ENCODE measurements around the gene SLC12A8.

The SLC12A8 gene

GRCh38 chr3:125212509-125213363, at the start of gene SLC12A8:
SLC12A8 (minus strand) TSS chr3:125212748; CDS start chr3:125211349, 1,399 bp downstream.
- no peak for DNase-seq (ENCODE audit: low spot score)

GRCh38 chr3:125262161-125262560, 49.6 kb upstream of the SLC12A8 start:
- DNase-seq (ENCODE audit: low spot score) = no peak

- no peak for DNase-seq (ENCODE audit: low spot score)
Observed at GRCh38 chr3:125261031-125261430, 48.5 kb upstream of the SLC12A8 start.

GRCh38 chr3:125260158-125260557, 47.6 kb upstream of the SLC12A8 start:
- DNase-seq (ENCODE audit: low spot score) = no peak

GRCh38 chr3:125257536-125257935, 45.0 kb upstream of the SLC12A8 start:
- no peak for DNase-seq (ENCODE audit: low spot score)

- DNase-seq (ENCODE audit: low spot score) = no peak
Observed at GRCh38 chr3:125256675-125257074, 44.1 kb upstream of the SLC12A8 start.

- no peak for DNase-seq (ENCODE audit: low spot score)
Observed at GRCh38 chr3:125250973-125251372, 38.4 kb upstream of the SLC12A8 start.

- DNase-seq (ENCODE audit: low spot score) = no peak
Observed at GRCh38 chr3:125246237-125246636, 33.7 kb upstream of the SLC12A8 start.

GRCh38 chr3:125245521-125245920, 33.0 kb upstream of the SLC12A8 start:
- DNase-seq (ENCODE audit: low spot score) = no peak

- no peak for DNase-seq (ENCODE audit: low spot score)
Observed at GRCh38 chr3:125240496-125240895, 27.9 kb upstream of the SLC12A8 start.

- no peak for DNase-seq (ENCODE audit: low spot score)
Observed at GRCh38 chr3:125239266-125239665, 26.7 kb upstream of the SLC12A8 start.

- DNase-seq (ENCODE audit: low spot score) = no peak
Observed at GRCh38 chr3:125238759-125239158, 26.2 kb upstream of the SLC12A8 start.

- DNase-seq (ENCODE audit: low spot score) = no peak
Observed at GRCh38 chr3:125236331-125236903, 23.9 kb upstream of the SLC12A8 start.

GRCh38 chr3:125234831-125235230, 22.3 kb upstream of the SLC12A8 start:
- DNase-seq (ENCODE audit: low spot score) = no peak

- no peak for DNase-seq (ENCODE audit: low spot score)
Observed at GRCh38 chr3:125232401-125232800, 19.9 kb upstream of the SLC12A8 start.

- no peak for DNase-seq (ENCODE audit: low spot score)
Observed at GRCh38 chr3:125231895-125232294, 19.3 kb upstream of the SLC12A8 start.

- no peak for DNase-seq (ENCODE audit: low spot score)
Observed at GRCh38 chr3:125229707-125230106, 17.2 kb upstream of the SLC12A8 start.

- DNase-seq (ENCODE audit: low spot score) = no peak
Observed at GRCh38 chr3:125229168-125229567, 16.6 kb upstream of the SLC12A8 start.

GRCh38 chr3:125221831-125222230, 9.3 kb upstream of the SLC12A8 start:
- DNase-seq (ENCODE audit: low spot score) = no peak

- no peak for DNase-seq (ENCODE audit: low spot score)
Observed at GRCh38 chr3:125220727-125221429, 8.3 kb upstream of the SLC12A8 start.

- DNase-seq (ENCODE audit: low spot score) = no peak
Observed at GRCh38 chr3:125220183-125220582, 7.6 kb upstream of the SLC12A8 start.

GRCh38 chr3:125219261-125219701, 6.7 kb upstream of the SLC12A8 start:
- DNase-seq (ENCODE audit: low spot score) = no peak

- peak; percentile 12 for DNase-seq (ENCODE audit: low spot score)
Observed at GRCh38 chr3:125214738-125215137, 2.2 kb upstream of the SLC12A8 start.
